HG03039 (cell line): ENCODE results near the gene FAAP20.
A peak's percentile ranks its signal among the peaks of the same experiment; 100 is the strongest.

Experiments used
- ATAC-seq: cut with Tn5 transposase; IDR thresholded peaks from one replicate; pipeline ENCODE4 v1.9.1; 2021; ENCODE audit warnings: mild to moderate bottlenecking, moderate library complexity; ENCODE audit not compliant: unreplicated experiment

FAAP20 gene

GRCh38 chr1:2197707-2198165, 3.2 kb upstream of the FAAP20 start:
- no peak for ATAC-seq

- ATAC-seq: no peak
Measured at GRCh38 chr1:2196901-2197638, 2.5 kb upstream of the FAAP20 start.

- ATAC-seq: no peak
Measured at GRCh38 chr1:2195785-2196184, 1.2 kb upstream of the FAAP20 start.

GRCh38 chr1:2194898-2195673, 514 bp upstream of the FAAP20 start:
- peak; percentile 38 for ATAC-seq

- no peak for ATAC-seq
Measured at GRCh38 chr1:2193514-2194281, 874 bp downstream of the FAAP20 start.

- no peak for ATAC-seq
Measured at GRCh38 chr1:2192031-2192995, 2.3 kb downstream of the FAAP20 start.

GRCh38 chr1:2190491-2190976, 4.0 kb downstream of the FAAP20 start:
- no peak for ATAC-seq

- ATAC-seq: no peak
Measured at GRCh38 chr1:2189459-2190425, 4.8 kb downstream of the FAAP20 start.

GRCh38 chr1:2188336-2188735, 6.2 kb downstream of the FAAP20 start:
- no peak for ATAC-seq

GRCh38 chr1:2187619-2188018, 7.0 kb downstream of the FAAP20 start:
- ATAC-seq: no peak

- no peak for ATAC-seq
Measured at GRCh38 chr1:2186901-2187300, 7.7 kb downstream of the FAAP20 start.

GRCh38 chr1:2185880-2186855, 8.4 kb downstream of the FAAP20 start:
- no peak for ATAC-seq

- ATAC-seq: no peak
Measured at GRCh38 chr1:2184934-2185333, 9.6 kb downstream of the FAAP20 start.

GRCh38 chr1:2184531-2184930, 10.0 kb downstream of the FAAP20 start:
- ATAC-seq: no peak

- ATAC-seq: no peak
Measured at GRCh38 chr1:2183937-2184334, 10.6 kb downstream of the FAAP20 start.

- no peak for ATAC-seq
Measured at GRCh38 chr1:2182376-2182775, 12.2 kb downstream of the FAAP20 start.

- no peak for ATAC-seq
Measured at GRCh38 chr1:2181752-2182151, 12.8 kb downstream of the FAAP20 start.

GRCh38 chr1:2181271-2181670, 13.3 kb downstream of the FAAP20 start:
- no peak for ATAC-seq
